ENCODE results near the gene PDIA2. TPM values are rescaled to one million over a fixed set of nuclear protein-coding genes. Genes with fewer than 3 reads are reported as not detected.

Gene PDIA2
- total and polyA plus RNA-seq, 4 donors, result 0.03 to 0.09 TPM; not detected in 2

DNA sequence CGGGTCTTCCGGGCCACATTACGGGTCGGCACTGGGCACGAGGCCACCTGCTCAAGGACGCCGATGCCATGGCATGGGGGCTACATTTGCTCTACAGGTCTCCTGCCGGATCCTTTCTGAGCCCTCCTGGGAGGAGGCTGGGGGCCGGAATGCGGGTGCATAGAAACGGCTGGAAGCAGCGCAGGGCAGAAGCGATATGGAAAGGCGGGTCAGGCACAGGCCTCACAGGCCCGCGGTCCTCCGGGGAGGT lies 41.2 kb downstream of the PDIA2 start:
- WGBS, result 90% methylated on average over 17 of the region's 17 CpGs
- Histone ChIP-seq H3K9ac (ENCODE audit: low read depth in 1 of 2, low read length in 2 of 2) (no peak overlapping the region), H3K4me1 (ENCODE audit: control insufficient read depth in 4 of 4, insufficient read depth in 4 of 4, low read length in 3 of 4) (peaks cover 5 to 13% (median 10%) of the 10 kb centered on the region in 4 donors), H3K9me3 (ENCODE audit: control insufficient read depth in 4 of 4, low read length in 3 of 4) (no peaks in the 10 kb centered on the region), H3K4me3 (ENCODE audit: low read depth in 1 of 3, low read length in 3 of 3) (no peak overlapping the region), H3K27me3 (ENCODE audit: control insufficient read depth in 4 of 4, insufficient read depth in 4 of 4, low read length in 3 of 4) (no peaks in the 10 kb centered on the region), H3K27ac (ENCODE audit: low read depth in 1 of 2, low read length in 2 of 2) (no peak overlapping the region), H3K36me3 (ENCODE audit: control insufficient read depth in 4 of 4, insufficient read depth in 3 of 4, low read depth in 1 of 4, low read length in 3 of 4) (peaks cover 0 to 3% (median 0%) of the 10 kb centered on the region in 4 donors)
- TF ChIP-seq NR2F2 (IDR thresholded peaks at IDR 0.05) (no peak), TAF1 (conservative IDR thresholded peaks at IDR 0.05) (no peak), FOXA1 (IDR thresholded peaks at IDR 0.05) (no peak), JUND (IDR thresholded peaks at IDR 0.05) (no peak), GABPA (IDR thresholded peaks at IDR 0.05 in 1 of 2, conservative IDR thresholded peaks at IDR 0.05 in 1 of 2) (no peak), EGR1 (IDR thresholded peaks at IDR 0.05; ENCODE audit: low read depth in 2 of 2) (no peak), YY1 (IDR thresholded peaks at IDR 0.05) (no peak), SP1 (IDR thresholded peaks at IDR 0.05) (no peak), ATF3 (IDR thresholded peaks at IDR 0.05) (no peak), FOXA2 (IDR thresholded peaks at IDR 0.05) (no peak), HNF4G (IDR thresholded peaks at IDR 0.05) (no peak), ZBTB33 (IDR thresholded peaks at IDR 0.05) (no peak), RXRA (IDR thresholded peaks at IDR 0.05) (no peak)
- TF ChIP-seq, protein P1, sequence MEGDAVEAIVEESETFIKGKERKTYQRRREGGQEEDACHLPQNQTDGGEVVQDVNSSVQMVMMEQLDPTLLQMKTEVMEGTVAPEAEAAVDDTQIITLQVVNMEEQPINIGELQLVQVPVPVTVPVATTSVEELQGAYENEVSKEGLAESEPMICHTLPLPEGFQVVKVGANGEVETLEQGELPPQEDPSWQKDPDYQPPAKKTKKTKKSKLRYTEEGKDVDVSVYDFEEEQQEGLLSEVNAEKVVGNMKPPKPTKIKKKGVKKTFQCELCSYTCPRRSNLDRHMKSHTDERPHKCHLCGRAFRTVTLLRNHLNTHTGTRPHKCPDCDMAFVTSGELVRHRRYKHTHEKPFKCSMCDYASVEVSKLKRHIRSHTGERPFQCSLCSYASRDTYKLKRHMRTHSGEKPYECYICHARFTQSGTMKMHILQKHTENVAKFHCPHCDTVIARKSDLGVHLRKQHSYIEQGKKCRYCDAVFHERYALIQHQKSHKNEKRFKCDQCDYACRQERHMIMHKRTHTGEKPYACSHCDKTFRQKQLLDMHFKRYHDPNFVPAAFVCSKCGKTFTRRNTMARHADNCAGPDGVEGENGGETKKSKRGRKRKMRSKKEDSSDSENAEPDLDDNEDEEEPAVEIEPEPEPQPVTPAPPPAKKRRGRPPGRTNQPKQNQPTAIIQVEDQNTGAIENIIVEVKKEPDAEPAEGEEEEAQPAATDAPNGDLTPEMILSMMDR (IDR thresholded peaks at IDR 0.05; ENCODE audit: low read depth, low read length, missing input control), result no peak
- no peak for DNase-seq (ENCODE audit: low spot score)

DNA sequence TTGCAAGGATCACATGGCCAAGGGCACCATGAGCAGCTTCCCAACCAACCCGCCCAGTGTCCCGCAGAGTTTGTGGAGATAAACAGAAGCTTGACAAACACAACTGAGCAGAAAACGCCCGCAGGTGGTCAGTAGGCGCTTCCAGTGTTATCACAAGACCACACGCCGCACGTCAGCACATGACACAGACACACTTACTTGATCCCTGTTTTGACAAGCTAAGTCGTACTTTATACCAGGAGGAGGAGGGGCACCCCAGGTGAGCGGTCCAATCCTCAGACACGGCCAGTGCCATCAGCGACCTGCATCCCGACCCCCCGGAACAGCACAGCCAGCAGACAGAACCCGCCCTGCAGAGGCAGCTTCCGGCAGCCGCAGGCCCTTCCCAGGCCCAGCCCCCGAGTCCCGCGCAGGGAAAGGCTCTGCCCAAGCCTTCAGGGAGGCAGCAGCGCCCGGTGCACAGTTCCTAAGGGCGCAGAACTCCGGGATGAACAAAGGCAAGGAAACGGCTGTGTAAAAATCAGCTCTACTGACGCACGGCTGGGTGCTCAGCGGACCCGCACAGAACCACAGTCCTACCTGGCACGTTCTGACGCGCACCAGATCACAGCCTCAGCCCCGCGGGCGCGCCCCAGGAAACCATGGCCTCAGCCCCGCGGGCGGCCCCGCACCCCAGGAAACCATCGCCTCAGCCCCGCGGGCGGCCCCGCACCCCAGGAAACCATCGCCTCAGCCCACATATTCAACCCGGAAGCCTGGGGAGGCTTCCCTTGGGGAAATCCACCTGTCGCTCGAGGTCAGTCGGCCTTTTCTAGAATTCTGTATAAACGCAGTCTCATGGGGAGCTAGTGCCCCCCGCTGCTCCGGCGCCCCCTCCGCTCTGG lies 41.7 kb downstream of the PDIA2 start:
- no peaks in the 10 kb centered on the region for H3K27me3 ChIP-seq (ENCODE audit: control insufficient read depth in 4 of 4, insufficient read depth in 4 of 4, low read length in 3 of 4)
- DNase-seq (ENCODE audit: low spot score), result peak; percentile 42
- no peaks in the 10 kb centered on the region for H3K36me3 ChIP-seq (ENCODE audit: control insufficient read depth in 4 of 4, insufficient read depth in 3 of 4, low read depth in 1 of 4, low read length in 3 of 4)
- no peak overlapping the region for H3K9ac ChIP-seq (ENCODE audit: low read depth in 1 of 2, low read length in 2 of 2)
- H3K4me3 ChIP-seq (ENCODE audit: low read depth in 1 of 3, low read length in 3 of 3), result no peak overlapping the region
- H3K4me1 ChIP-seq (ENCODE audit: control insufficient read depth in 4 of 4, insufficient read depth in 4 of 4, low read length in 3 of 4), result peaks cover 5 to 13% (median 10%) of the 10 kb centered on the region in 4 donors
- no peak overlapping the region for H3K27ac ChIP-seq (ENCODE audit: low read depth in 1 of 2, low read length in 2 of 2)
- whole genome bisulfite sequencing, result 77% methylated on average over 55 of the region's 55 CpGs
- no peaks in the 10 kb centered on the region for H3K9me3 ChIP-seq (ENCODE audit: control insufficient read depth in 4 of 4, low read length in 3 of 4)
- TF ChIP-seq MAX (IDR thresholded peaks at IDR 0.05), result no peak
- no peak for TF ChIP-seq ZBTB33 (IDR thresholded peaks at IDR 0.05)
- no peak for TF ChIP-seq REST (IDR thresholded peaks at IDR 0.05)
- TF ChIP-seq, protein P1 (IDR thresholded peaks at IDR 0.05; ENCODE audit: low read depth, low read length, missing input control), result no peak
- TF ChIP-seq JUND (IDR thresholded peaks at IDR 0.05), result no peak
- no peak for TF ChIP-seq RXRA (IDR thresholded peaks at IDR 0.05)
- TF ChIP-seq RAD21 (IDR thresholded peaks at IDR 0.05), result no peak
- no peak for TF ChIP-seq EGR1 (IDR thresholded peaks at IDR 0.05; ENCODE audit: low read depth in 2 of 2)
- no peak for TF ChIP-seq HNF4A (conservative IDR thresholded peaks at IDR 0.05)
- TF ChIP-seq NR2F2 (IDR thresholded peaks at IDR 0.05), result no peak
- no peak for TF ChIP-seq SP1 (IDR thresholded peaks at IDR 0.05)
- no peak for TF ChIP-seq HNF4G (IDR thresholded peaks at IDR 0.05)
- no peak for TF ChIP-seq TAF1 (conservative IDR thresholded peaks at IDR 0.05)
- TF ChIP-seq ATF3 (IDR thresholded peaks at IDR 0.05), result no peak
